Activated CD4-positive, CD25-positive, alpha-beta regulatory T cell treated with anti-CD3 and anti-CD28 coated beads, Interleukin-2, amount 50 U/mL, for 72 hours (primary cell): ENCODE data around the gene TMEM30A.
A peak's percentile ranks its signal among the peaks of the same experiment; 100 is the strongest.

Experiments
- DNase-seq: peaks from one replicate; pipeline ENCODE4 v3.0.0; 2021

TMEM30A gene

DNA sequence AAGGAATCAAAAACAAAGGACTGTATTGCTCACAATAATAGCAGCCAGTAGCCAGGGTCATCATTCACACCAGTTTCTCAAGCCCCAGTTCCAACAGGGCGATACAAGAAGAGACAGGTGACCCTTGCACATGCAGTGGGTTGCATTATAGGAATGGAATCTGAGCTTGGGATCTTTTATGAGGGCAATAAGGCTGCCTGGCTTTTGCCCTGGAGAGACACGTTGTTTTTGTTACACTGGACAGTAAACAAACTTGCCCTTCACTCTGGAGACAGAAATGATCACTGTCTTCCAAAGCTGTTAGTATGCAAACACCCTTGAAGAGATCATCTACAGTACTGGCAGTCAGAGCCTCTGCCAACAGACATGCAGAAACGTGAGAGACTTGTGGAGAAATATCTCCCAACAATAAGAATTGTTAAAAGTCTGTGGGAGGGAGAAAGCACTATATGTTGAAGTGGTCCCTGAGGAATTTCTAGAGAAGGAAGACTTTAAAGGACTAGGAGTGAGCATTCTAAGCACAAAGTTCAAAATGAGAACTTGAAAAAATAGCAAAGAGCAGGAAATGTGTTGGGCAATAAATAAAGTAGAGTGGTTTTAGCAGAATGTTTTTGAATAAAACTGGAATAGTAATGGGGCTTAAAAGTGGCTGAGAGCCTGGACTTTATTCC is 72.5 kb downstream of the TMEM30A start:
- DNase-seq, result no peak

DNA sequence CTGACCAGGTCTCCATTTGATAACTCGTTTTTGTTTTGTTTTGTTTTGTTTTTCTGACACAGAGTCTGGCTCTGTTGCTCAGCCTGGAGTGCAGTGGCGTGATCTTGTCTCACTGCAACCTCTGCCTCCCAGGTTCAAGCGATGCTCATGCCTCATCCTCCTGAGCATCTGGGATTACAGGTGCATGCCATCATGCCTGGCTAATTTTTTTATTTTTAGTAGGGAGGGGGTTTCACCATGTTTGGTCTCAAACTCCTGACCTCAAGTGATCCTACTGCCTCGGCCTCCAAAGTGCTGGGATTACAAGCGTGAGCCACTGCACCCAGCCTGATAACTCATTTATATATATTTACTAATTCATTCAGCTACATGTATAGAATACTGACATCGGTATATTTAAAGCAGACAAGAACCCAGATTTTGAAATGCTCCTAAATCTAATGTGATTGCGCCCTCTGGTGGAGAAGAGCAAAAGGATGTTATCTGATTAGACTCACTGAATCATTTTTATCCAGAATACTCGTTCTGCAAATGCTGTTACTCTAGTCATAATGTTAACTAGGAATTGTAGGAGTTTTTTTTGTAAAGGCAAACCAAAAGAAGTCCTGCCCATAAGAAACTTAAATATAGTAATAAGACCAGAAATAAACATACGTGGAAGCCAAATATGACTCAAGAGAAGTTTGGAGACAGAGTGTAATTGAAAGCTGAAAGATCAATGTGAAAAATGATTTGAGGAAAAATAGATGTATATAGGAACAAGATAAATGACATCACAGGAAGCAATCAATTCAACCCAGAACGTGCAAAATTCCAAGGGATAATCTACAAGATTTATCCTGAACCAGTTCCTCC is 73.5 kb downstream of the TMEM30A start:
- peak; percentile 35 for DNase-seq

- no peak for DNase-seq
Observed at GRCh38 chr6:75209184-75209723, 75.3 kb downstream of the TMEM30A start.

DNA sequence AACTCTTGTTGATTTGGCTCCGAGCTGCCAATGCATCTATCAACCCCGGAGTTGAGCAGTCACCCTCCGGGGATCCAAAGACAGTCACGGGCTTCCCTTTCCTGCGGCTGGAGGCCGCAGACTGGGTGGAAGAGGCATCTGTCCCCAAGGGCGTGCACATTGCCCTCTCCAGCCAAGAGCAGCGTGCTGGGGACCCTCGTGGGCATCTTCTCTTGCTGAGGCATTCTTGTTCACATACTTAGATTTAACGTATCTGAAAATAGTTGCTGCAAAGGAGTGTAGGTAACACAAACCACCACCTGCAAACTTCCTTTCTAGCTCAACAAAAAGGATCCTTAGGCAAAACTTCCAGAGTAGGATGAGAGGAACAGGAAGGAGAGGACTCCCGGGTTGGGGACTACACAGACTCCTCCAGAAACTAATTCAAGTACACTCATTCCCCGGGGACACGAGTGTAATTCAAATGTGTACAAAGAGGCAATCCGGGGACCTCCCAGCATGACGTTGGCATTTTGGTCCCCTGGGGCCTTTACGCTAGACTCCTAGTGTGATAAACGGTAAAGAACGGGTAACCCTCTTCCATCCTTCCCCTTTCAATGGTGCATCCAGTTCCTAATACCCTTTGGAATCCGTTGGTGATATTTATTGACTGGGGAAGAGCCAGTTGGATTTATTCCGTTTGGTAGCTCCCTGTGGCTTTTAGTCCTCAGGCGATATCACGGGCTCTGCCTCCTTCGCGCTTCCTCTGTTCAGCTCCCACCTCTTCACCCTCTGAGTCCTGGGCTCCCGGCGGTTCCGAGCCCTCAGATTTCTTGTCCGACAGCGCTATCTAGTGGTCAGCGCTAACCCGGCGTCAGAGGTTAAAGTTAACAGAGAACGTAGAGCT is 76.1 kb downstream of the TMEM30A start:
- peak; percentile 80 for DNase-seq

DNA sequence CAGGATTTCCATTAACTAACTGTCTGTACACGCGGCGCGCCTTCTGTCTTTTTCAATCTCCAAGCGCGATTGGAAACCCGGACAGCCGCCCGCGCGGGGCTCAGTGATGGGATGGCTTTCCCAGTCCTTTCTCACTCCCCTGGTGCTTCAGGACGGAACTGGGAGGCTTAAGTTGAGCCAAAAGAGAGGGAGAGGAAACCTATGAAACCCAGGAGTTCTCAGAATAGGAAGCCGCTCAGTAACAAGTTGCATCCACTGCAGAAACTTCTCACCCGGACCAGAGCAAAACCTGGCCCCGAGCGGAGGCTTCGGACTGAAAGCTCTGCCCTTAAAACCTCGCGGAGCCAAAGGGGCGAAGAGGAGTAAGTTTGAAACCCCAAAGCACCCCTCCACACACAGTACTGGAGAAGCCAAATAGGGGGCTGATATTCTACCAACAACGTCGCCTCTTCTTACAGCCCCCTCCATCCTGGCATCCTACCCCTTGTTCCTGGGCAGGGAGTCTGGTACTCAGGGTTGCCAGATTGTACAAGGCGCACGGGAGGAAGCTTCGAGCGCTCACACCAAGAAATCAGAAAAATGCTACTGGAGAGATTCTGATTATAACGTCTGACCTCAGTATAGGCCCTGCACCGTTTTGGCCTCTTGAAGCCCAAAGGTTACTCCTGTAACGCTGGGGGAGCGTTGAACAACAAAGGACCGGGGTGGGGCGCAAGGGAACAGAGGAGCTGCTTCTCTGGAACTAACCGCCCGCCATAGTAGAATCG is 77.8 kb downstream of the TMEM30A start:
- no peak for DNase-seq

- peak; percentile 37 for DNase-seq
Observed at GRCh38 chr6:75205776-75206575, 78.6 kb downstream of the TMEM30A start, which contains the start of gene COL12A1. TSS of gene COL12A1 (minus strand) at chr6:75206053. CDS start at chr6:75202792, 3,261 bp downstream.

- no peak for DNase-seq
Observed at GRCh38 chr6:75204959-75205775, 79.4 kb downstream of the TMEM30A start.

- DNase-seq, result no peak
Observed at GRCh38 chr6:75204217-75204958, 80.2 kb downstream of the TMEM30A start.

DNA sequence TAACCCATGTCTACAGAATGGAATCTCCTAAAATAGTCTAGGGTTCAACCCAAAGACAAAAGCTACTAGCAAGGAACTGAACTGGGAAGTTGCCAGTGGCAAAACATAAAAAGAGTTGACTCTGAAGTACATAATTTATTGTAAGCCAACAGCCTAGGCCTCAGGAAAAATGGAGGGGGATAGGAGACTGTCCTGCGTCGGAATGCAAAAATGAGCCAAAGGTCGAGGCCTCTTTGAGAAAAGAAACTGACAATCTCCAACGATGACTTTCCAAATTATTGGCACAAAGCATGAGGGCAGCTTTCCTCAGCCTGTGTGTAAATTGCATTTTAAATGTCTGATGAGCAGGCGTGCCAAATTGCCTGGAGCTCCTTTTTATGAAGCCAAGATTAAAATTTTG is 80.9 kb downstream of the TMEM30A start:
- no peak for DNase-seq
